BE2C (cell line): ENCODE results near the gene GAL3ST3.
A peak's percentile ranks its signal among the peaks of the same experiment; 100 is the strongest.

Experiments
- DNase-seq: peaks from one replicate; pipeline ENCODE4 v3.0.0-alpha.2; 2020
- H3K27me3 ChIP-seq: fragments of 250-450 bp; sonication (Bioruptor Pico); 2 replicates; pipeline ENCODE4 v1.5.1; 2020; ENCODE audit warnings: mild to moderate bottlenecking
- H3K36me3 ChIP-seq: fragments of 250-450 bp; sonication (Bioruptor Pico); 2 replicates; pipeline ENCODE4 v1.5.1; 2020; ENCODE audit warnings: mild to moderate bottlenecking
- H3K4me1 ChIP-seq: fragments of 250-450 bp; sonication (Bioruptor Pico); 2 replicates; pipeline ENCODE4 v1.5.1; 2020
- H3K4me3 ChIP-seq: 2 replicates; pipeline ENCODE4 v1.5.1; 2011; ENCODE audit warnings: low read depth, low read length
- H3K9me3 ChIP-seq: fragments of 250-450 bp; sonication (Bioruptor Pico); 2 replicates; pipeline ENCODE4 v1.5.1; 2020
- TF ChIP-seq, protein P1 (sequence below): IDR thresholded peaks from 2 replicates; pipeline ENCODE4 v1.5.1; 2012; ENCODE audit warnings: mild to moderate bottlenecking, low read depth, low read length

GAL3ST3 gene

DNA sequence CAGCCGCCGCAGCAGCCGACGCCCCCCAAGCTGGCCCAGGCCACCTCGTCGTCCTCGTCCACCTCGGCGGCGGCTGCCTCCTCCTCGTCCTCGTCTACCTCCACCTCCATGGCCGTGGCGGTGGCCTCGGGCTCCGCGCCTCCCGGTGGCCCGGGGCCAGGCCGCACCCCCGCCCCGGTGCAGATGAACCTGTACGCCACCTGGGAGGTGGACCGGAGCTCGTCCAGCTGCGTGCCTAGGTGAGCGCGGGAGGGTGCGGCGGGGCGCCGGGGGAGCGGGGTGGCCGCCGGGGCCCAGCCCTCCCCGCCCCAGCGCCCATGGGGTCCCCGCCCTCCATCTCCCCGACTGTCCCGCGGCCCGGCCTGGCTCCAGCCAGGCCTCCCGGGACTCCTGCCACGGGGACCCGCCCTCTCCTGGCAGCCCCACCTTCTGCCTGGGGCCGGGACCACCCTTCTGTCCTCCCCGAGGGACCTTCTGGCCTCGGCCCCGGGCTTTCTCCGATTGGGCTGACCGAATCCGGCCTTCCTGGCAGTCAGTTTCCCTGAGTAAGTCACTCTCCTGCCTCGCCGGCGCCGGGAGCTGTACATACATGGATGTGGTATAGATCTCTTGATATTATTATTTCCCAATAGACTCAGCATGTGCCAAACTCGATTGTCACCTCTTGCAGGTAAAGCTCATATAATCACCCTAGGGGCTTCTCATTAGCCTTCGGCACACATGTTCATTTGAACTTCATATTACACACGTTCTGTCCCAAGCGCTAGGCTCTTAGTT, 21.8 kb upstream of the GAL3ST3 start:
- H3K27me3 ChIP-seq: no peaks in the 10 kb centered on the region
- H3K36me3 ChIP-seq: peaks cover 34% of the 10 kb centered on the region
- TF ChIP-seq, protein P1, sequence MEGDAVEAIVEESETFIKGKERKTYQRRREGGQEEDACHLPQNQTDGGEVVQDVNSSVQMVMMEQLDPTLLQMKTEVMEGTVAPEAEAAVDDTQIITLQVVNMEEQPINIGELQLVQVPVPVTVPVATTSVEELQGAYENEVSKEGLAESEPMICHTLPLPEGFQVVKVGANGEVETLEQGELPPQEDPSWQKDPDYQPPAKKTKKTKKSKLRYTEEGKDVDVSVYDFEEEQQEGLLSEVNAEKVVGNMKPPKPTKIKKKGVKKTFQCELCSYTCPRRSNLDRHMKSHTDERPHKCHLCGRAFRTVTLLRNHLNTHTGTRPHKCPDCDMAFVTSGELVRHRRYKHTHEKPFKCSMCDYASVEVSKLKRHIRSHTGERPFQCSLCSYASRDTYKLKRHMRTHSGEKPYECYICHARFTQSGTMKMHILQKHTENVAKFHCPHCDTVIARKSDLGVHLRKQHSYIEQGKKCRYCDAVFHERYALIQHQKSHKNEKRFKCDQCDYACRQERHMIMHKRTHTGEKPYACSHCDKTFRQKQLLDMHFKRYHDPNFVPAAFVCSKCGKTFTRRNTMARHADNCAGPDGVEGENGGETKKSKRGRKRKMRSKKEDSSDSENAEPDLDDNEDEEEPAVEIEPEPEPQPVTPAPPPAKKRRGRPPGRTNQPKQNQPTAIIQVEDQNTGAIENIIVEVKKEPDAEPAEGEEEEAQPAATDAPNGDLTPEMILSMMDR: no peak
- H3K9me3 ChIP-seq: no peaks in the 10 kb centered on the region
- DNase-seq: peak; percentile 50
- peaks cover 11% of the 10 kb centered on the region for H3K4me1 ChIP-seq
- peak overlapping the region; percentile 66 for H3K4me3 ChIP-seq

DNA sequence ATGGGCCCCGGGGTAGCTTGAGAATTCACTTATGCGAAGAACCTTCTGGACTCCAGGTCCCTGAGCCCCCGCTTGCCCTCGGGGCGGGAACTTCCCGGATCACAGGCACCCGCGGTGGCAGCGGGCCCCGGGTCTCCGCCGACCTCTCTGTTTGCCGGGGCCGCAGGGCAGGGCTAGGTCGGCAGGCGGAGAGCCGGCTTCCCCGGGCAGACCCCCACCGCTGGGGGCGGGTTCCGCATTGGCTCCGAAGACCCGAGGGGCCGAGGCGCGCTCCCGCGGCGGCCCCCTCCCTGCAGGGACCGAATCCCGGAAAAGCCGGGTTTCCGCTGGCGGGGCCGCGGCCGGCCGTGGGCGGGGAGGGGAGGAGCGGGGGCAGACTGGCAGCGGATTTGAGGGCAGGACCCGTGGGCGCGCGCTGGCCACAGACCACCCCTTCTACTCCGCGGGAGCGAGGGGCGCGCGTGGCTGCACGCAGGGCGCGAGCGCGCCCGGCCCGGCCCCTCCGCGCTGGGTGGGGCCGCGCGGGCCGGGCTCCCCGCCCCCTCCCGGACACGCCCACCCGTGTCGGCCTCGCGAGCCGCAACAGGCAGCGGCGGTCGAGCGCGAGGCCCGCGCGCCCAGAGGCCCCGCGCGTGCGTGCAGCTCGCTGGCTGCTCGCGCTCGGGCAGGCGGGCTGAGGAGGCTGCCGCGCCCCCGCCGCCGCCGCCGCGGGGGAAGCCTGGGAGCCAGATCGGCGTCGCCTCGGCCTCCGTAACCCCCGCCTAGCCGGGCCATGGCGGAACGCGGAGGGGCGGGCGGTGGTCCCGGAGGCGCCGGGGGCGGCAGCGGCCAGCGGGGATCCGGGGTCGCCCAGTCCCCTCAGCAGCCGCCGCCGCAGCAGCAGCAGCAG, 21.0 kb upstream of the GAL3ST3 start, which contains the start of gene PACS1:
TSS of gene PACS1 (plus strand) at position 558 of the 889 bp plus-strand sequence. CDS start at position 773, 215 bp downstream.
- peaks cover 39% of the 10 kb centered on the region for H3K36me3 ChIP-seq
- peaks cover 11% of the 10 kb centered on the region for H3K4me1 ChIP-seq
- H3K27me3 ChIP-seq: no peaks in the 10 kb centered on the region
- no peaks in the 10 kb centered on the region for H3K9me3 ChIP-seq
- TF ChIP-seq, protein P1: no peak
- H3K4me3 ChIP-seq: peak within 1 kb of the TSS; percentile 66
- DNase-seq: peak; percentile 72

DNA sequence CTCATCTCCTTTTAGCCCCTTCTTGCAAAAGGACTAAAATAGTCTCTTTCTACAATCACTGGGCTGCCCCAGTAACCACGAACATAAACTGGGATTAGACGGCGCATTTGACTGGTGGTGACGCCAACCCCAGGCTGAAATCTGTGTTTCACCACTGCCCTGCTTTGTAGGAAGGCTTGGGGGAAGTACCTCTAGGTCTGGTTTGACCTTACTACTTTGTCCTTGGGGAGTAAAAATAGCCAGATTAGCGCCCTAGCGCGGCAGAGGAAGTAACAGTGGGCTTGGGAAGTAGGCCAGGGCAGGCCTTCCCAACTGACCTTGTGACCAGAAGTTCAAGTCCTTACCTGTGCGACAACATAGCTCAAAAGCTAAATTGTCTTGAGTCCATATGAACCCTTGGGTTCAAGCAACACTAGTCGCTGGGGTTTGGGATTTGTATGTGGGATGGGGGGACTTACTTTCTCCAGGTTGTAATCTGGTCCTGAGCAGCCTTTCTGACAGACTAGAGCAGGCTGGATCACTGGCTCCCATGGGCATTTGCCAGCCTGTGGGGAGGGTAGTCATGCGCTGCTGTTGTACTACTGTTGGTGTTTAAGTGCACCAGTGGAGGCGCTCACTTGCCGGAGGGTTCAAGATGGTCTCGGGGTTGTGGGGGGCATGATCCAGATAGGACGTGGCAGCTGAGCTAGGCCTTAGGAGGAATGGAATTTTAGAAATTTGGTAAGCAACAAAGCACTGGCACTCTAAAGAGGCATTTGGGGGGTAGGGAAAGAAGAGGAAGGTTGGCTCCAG, 20.2 kb upstream of the GAL3ST3 start:
- H3K27me3 ChIP-seq: no peaks in the 10 kb centered on the region
- H3K9me3 ChIP-seq: no peaks in the 10 kb centered on the region
- peak; percentile 77 for DNase-seq
- peaks cover 11% of the 10 kb centered on the region for H3K4me1 ChIP-seq
- peaks cover 47% of the 10 kb centered on the region for H3K36me3 ChIP-seq
- H3K4me3 ChIP-seq: peak overlapping the region; percentile 57
- TF ChIP-seq, protein P1: peak; percentile 39

DNA sequence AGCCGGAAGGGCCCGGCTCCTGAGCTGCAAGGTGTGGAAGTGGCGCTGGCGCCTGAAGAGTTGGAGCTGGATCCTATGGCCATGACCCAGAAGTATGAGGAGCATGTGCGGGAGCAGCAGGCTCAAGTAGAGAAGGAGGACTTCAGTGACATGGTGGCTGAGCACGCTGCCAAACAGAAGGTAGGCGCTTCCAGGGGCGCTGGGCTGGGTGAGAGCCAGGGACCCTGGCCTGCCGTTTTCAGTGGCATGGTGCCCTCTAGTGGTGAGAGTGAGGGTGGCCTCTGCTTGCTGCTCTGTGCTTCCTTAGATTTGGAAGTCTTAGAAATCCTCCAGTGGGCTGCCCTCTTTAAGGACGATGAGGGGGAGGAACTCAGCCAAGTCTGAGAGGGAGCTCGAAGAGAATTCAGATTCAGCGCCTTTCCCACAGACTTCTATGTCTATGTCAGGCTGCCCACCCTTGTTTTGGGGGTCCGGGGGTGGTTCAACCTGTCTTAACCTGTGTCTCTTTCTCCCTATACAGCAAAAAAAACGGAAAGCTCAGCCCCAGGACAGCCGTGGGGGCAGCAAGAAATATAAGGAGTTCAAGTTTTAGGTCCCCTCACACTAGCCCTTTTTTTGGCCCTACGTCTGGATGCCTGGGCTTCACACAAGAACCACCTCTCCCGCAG, 19.3 kb upstream of the GAL3ST3 start:
- Histone ChIP-seq H3K4me1 (peaks cover 11% of the 10 kb centered on the region), H3K36me3 (peaks cover 55% of the 10 kb centered on the region), H3K27me3 (no peaks in the 10 kb centered on the region), H3K4me3 (no peak overlapping the region), H3K9me3 (no peaks in the 10 kb centered on the region)
- DNase-seq: peak; percentile 88
- TF ChIP-seq, protein P1: peak; percentile 94

DNA sequence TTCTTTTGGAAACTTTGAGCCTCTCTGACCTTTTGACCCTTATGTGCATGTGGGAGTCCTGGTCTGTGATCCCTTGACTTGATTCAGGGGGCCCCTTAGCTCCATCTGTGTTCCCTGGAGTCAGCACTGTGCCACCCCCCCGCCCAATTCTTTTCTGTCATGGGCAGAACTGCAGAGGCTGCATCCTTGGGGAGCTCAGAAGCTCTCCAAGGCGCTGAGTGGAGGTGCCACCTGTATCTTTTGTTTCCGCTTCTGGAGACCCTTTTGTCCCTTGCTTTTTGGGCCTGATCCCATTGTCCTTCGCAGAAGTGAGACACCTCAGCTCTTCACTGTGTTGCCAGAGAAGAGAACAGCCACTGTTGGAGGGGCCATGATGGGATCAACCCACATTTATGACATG, 18.7 kb upstream of the GAL3ST3 start:
- TF ChIP-seq, protein P1: no peak
- H3K36me3 ChIP-seq: peaks cover 62% of the 10 kb centered on the region
- peaks cover 11% of the 10 kb centered on the region for H3K4me1 ChIP-seq
- no peaks in the 10 kb centered on the region for H3K9me3 ChIP-seq
- no peak overlapping the region for H3K4me3 ChIP-seq
- H3K27me3 ChIP-seq: no peaks in the 10 kb centered on the region
- no peak for DNase-seq
